ENCODE measurements around the gene GATA5.

DNA sequence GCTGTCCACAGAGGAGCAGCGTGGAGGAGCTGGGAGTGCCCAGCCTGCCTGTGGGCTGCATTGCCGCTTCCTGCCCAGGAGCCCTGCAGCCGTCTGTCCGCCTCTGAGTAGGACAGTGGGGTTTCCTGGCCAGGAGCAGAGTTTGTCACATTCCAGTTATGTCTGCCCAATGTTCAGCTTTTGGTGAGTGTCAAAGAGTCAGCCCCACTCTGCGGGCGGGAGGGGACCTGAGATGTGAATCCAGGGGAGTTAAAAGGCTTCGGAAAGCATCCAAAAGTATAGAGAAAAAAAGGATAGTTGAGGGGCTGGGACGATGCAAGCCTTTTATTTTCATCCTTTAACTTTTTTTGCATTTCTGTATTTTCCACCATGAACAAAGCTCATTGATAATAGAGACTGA lies 7.2 kb upstream of the GATA5 start:
- TF ChIP-seq, protein P1, sequence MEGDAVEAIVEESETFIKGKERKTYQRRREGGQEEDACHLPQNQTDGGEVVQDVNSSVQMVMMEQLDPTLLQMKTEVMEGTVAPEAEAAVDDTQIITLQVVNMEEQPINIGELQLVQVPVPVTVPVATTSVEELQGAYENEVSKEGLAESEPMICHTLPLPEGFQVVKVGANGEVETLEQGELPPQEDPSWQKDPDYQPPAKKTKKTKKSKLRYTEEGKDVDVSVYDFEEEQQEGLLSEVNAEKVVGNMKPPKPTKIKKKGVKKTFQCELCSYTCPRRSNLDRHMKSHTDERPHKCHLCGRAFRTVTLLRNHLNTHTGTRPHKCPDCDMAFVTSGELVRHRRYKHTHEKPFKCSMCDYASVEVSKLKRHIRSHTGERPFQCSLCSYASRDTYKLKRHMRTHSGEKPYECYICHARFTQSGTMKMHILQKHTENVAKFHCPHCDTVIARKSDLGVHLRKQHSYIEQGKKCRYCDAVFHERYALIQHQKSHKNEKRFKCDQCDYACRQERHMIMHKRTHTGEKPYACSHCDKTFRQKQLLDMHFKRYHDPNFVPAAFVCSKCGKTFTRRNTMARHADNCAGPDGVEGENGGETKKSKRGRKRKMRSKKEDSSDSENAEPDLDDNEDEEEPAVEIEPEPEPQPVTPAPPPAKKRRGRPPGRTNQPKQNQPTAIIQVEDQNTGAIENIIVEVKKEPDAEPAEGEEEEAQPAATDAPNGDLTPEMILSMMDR (conservative IDR thresholded peaks at IDR 0.05 in 1 of 2, IDR thresholded peaks at IDR 0.05 in 1 of 2; ENCODE audit: extremely low read depth in 1 of 2, insufficient read depth in 1 of 2, low read depth in 1 of 2, low read length in 2 of 2), result no peak
- no peak for TF ChIP-seq EZH2 (IDR thresholded peaks at IDR 0.05; ENCODE audit: borderline replicate concordance, low read length)
